T-helper 17 cell (primary cell): Measurements from ENCODE around the gene PPM1H. TPM values are rescaled to one million over a fixed set of nuclear protein-coding genes. Genes with fewer than 3 reads are reported as not detected.

ENCODE experiments used
- ATAC-seq: fragments of 150-1000 bp; cut with Tn5 transposase; 2 replicates; pipeline ENCODE4 v1.10.0; 2021; ENCODE audit warnings: mild to moderate bottlenecking, moderate library complexity
- DNase-seq, 3 donors: peaks; one replicate each; pipeline versions ENCODE4 v3.0.0 to v3.0.0-alpha.2; 2020 to 2021
- H3K9me3 ChIP-seq: one replicate; pipeline ENCODE4 v1.7.0; 2013; ENCODE audit warnings: low read length, mild to moderate bottlenecking; ENCODE audit not compliant: control insufficient read depth, poor library complexity, severe bottlenecking
- H3K27ac Mint-ChIP-seq: one replicate; pipeline ENCODE4 v1.8.0; 2022; ENCODE audit warnings: mild to moderate bottlenecking, moderate library complexity, mixed read lengths
- H3K27me3 Mint-ChIP-seq: one replicate; pipeline ENCODE4 v1.8.0; 2022; ENCODE audit warnings: mixed read lengths
- H3K36me3 Mint-ChIP-seq: one replicate; pipeline ENCODE4 v1.8.0; 2022; ENCODE audit warnings: low read depth, mixed read lengths
- H3K4me1 Mint-ChIP-seq: one replicate; pipeline ENCODE4 v1.8.0; 2022; ENCODE audit warnings: mild to moderate bottlenecking, mixed read lengths
- H3K4me3 Mint-ChIP-seq: one replicate; pipeline ENCODE4 v1.8.0; 2022; ENCODE audit warnings: mild to moderate bottlenecking, moderate library complexity, mixed read lengths
- total RNA-seq, 4 donors: library from RNA in 2 of 4; stranded (reverse) in 2 of 4; gene quantifications; one replicate each; pipeline ENCODE4 v1.2.3 and lab custom pipeline; 2022 to 2026

PPM1H gene
- total RNA-seq, 2 donors from 2014 or later, result 0.31 TPM; not detected in 1

GRCh38 chr12:62604373-62604772, 330.6 kb downstream of the PPM1H start:
- no peak for ATAC-seq

DNA sequence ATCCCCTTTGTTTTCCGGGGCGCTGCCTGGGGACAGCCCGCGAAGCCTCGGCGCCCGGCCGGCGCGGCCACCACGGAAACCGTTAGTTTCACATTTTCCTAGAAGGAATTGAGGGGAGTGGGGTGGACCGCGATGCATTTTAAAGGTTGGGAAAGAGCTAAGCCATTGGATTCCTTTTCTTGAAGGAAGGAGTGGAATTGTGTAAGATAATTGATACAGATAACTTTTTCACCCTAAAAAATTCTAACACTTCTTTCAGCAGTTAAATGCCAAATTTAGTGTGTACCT, 331.2 kb downstream of the PPM1H start:
- peaks cover 40% of the 10 kb centered on the region for H3K4me1 Mint-ChIP-seq
- ATAC-seq (no peak), DNase-seq (no peak)
- no peaks in the 10 kb centered on the region for H3K36me3 Mint-ChIP-seq
- H3K4me3 Mint-ChIP-seq, result peak overlapping the region; percentile 93
- H3K27ac Mint-ChIP-seq, result peak overlapping the region; percentile 99
- H3K9me3 ChIP-seq, result no peaks in the 10 kb centered on the region
- H3K27me3 Mint-ChIP-seq, result no peaks in the 10 kb centered on the region

More at GRCh38 chr12:62604373-62604772, 330.6 kb downstream of the PPM1H start:
- DNase-seq, result no peak
- H3K9me3 ChIP-seq, result no peaks in the 10 kb centered on the region
- H3K4me1 Mint-ChIP-seq, result peaks cover 44% of the 10 kb centered on the region
- no peaks in the 10 kb centered on the region for H3K36me3 Mint-ChIP-seq
- H3K4me3 Mint-ChIP-seq, result peak overlapping the region; percentile 93
- peak overlapping the region; percentile 99 for H3K27ac Mint-ChIP-seq
- H3K27me3 Mint-ChIP-seq, result no peaks in the 10 kb centered on the region

GRCh38 chr12:62603061-62603810, 331.7 kb downstream of the PPM1H start:
- Mint-ChIP-seq H3K27ac (peak overlapping the region; percentile 99), H3K27me3 (no peaks in the 10 kb centered on the region)

DNA sequence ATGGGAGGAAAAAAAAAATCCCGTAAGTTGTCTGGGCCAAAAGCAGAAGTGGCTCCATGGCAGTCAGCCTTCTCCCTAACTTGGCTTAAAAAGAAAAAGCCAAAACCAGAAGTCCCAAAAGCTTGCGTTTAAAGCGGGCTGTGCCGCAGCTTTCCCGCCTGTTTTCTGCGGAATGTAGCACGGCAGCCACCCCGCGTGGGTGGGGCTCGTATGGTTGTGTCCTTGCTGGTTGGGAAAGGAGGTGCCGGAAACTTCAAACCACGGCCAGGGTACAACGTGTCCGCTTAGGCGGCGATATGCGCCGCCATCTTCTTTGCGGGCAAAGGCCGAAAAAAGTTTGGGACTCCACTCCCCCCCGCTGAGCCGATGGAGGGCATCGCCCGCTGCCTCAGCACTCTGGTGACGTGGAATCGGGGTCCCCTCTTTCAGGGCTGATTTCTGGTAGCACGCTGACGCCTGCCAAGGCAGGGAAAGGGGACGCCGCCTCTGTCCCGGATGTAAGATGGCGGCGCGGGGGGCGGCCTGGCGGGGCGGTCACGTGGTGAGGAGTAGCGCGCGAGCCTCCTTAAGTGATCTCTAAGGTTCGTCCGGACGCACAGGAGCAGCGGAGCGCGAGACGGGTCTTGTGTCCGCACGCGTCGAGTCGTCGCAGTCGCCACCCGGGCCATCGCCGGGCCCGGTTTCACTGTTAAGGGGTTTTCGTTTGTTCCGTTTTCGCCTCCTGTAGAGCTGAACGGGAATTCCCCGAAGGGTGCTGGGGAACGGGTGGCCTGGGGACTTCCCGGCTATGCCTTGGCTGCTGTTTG, 332.5 kb downstream of the PPM1H start:
- H3K27me3 Mint-ChIP-seq, result no peaks in the 10 kb centered on the region
- H3K4me3 Mint-ChIP-seq, result peak overlapping the region; percentile 93
- H3K36me3 Mint-ChIP-seq, result no peaks in the 10 kb centered on the region
- ATAC-seq, result peak; percentile 78
- H3K9me3 ChIP-seq, result no peaks in the 10 kb centered on the region
- peaks cover 39% of the 10 kb centered on the region for H3K4me1 Mint-ChIP-seq
- peak; percentile 76 to 80 (median 78) for DNase-seq
- H3K27ac Mint-ChIP-seq, result peak overlapping the region; percentile 99

More at GRCh38 chr12:62603061-62603810, 331.7 kb downstream of the PPM1H start:
- DNase-seq, result peak; percentile 71 to 81 (median 71)
- peak; percentile 62 for ATAC-seq
- peaks cover 39% of the 10 kb centered on the region for H3K4me1 Mint-ChIP-seq
- peak overlapping the region; percentile 93 for H3K4me3 Mint-ChIP-seq
- H3K9me3 ChIP-seq, result no peaks in the 10 kb centered on the region
- H3K36me3 Mint-ChIP-seq, result no peaks in the 10 kb centered on the region

DNA sequence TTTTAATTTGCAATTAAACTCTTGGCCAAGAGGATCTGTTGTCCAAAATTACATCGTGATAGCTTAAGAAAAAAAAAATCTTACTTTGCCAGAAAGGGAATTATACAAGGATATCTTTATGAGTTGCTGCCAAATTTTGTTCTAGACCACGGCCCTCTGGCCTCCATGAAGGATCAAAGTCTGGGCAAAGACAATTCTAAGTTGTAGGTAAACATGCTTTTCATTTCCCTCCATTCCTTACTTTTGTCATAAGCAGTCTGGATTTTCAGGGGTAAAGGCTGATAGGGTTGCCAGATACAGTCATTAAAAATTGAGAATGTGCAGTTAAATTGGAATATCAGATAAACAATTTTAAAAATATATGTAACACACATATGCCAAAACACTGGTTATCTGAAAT, 333.2 kb downstream of the PPM1H start:
- DNase-seq (no peak), ATAC-seq (no peak)
- no peaks in the 10 kb centered on the region for H3K27me3 Mint-ChIP-seq
- H3K27ac Mint-ChIP-seq, result peak overlapping the region; percentile 99
- peak overlapping the region; percentile 93 for H3K4me3 Mint-ChIP-seq
- no peaks in the 10 kb centered on the region for H3K9me3 ChIP-seq
- no peaks in the 10 kb centered on the region for H3K36me3 Mint-ChIP-seq
- peaks cover 39% of the 10 kb centered on the region for H3K4me1 Mint-ChIP-seq

- peak overlapping the region; percentile 99 for H3K27ac Mint-ChIP-seq
- no peak overlapping the region for H3K4me3 Mint-ChIP-seq
- ATAC-seq (no peak), DNase-seq (no peak)
- no peaks in the 10 kb centered on the region for H3K9me3 ChIP-seq
- no peaks in the 10 kb centered on the region for H3K36me3 Mint-ChIP-seq
- peaks cover 26% of the 10 kb centered on the region for H3K4me1 Mint-ChIP-seq
- H3K27me3 Mint-ChIP-seq, result no peaks in the 10 kb centered on the region
These were observed 335.0 kb downstream of the PPM1H start for GRCh38 chr12:62599854-62600437.

DNA sequence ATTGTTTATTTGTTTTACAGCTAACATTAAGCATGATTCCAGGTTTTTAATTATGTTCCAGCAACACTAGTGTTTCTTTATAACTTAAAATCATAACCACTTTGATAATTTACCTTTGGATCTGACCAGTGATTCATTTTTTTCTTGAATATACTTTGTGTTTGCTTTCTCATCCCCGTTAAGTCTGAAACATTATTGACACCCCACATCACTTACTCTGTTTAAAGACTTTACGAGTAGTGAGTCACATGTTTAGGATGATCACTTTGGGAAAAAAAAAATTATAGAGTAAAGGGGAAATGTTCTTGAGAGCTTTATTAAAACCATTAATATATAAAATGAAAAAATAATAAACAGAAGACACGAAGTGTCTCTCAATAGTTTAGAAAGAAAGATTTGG, 336.1 kb downstream of the PPM1H start:
- Mint-ChIP-seq H3K27me3 (no peaks in the 10 kb centered on the region), H3K27ac (no peak overlapping the region), H3K4me3 (no peak overlapping the region), H3K4me1 (peaks cover 18% of the 10 kb centered on the region), H3K36me3 (no peaks in the 10 kb centered on the region)
- ATAC-seq (no peak), DNase-seq (no peak)
- no peaks in the 10 kb centered on the region for H3K9me3 ChIP-seq

DNA sequence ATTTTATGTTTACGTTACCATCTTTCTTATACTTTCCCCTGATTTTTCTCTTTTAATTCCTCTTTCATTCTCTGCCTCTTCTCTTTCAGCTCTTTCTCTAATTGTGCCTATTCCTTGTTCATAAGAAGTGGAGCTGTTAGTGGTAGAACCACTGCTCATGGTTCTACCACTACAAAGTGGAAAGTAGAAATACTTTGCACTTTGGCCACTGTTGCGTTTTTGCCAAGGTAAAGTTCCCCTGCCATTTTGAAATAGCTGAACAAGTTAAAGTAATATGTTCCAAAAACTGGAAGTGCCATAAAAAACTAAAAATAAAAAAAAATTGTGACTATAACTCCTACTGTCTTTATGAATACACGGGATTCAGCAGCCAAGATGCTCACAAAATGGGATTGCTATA, 337.7 kb downstream of the PPM1H start:
- no peak for ATAC-seq
- no peak overlapping the region for H3K4me3 Mint-ChIP-seq
- H3K4me1 Mint-ChIP-seq, result peaks cover 11% of the 10 kb centered on the region
- no peaks in the 10 kb centered on the region for H3K9me3 ChIP-seq
- no peaks in the 10 kb centered on the region for H3K27me3 Mint-ChIP-seq
- no peak overlapping the region for H3K27ac Mint-ChIP-seq
- no peak for DNase-seq
- no peaks in the 10 kb centered on the region for H3K36me3 Mint-ChIP-seq

Other genes starting within 250 kb of the PPM1H start
- gene AVPR1A, start 216.1 kb upstream of the PPM1H start, total RNA-seq, result 1 to 10 TPM in 1 of 2 donors, under 1 TPM in 1; 0.07 to 5.5 TPM